ENCODE data around the gene INO80D. TPM values are rescaled to one million over a fixed set of nuclear protein-coding genes. Genes with fewer than 3 reads are reported as not detected.

INO80D gene
- total and polyA plus RNA-seq, 2 of the 13 experiments (the other 11 are each of a cell fraction or from before 2014, with no cell fraction given): 7.6 to 7.9 TPM

GRCh38 chr2:205947621-205948495 lies 138.1 kb downstream of the INO80D start (continued):
- TF ChIP-seq ZIK1 (CRISPR knock-in tag; IDR thresholded peaks at IDR 0.05; ENCODE audit: borderline replicate concordance, low read depth): no peak
- TF ChIP-seq YY1 (IDR thresholded peaks at IDR 0.05; ENCODE audit: insufficient read depth, insufficient replicate concordance, low read depth, low read length): peak; percentile 42
- TF ChIP-seq ZSCAN25 (CRISPR knock-in tag; IDR thresholded peaks at IDR 0.05): no peak; the same call in 1 of the 2 replicates
- TF ChIP-seq RFX1 (IDR thresholded peaks at IDR 0.05): no peak
- TF ChIP-seq HOXA5 (CRISPR knock-in tag; IDR thresholded peaks at IDR 0.05): peak; percentile 83
- no peak for TF ChIP-seq ZNF639 (CRISPR knock-in tag; conservative IDR thresholded peaks at IDR 0.05)
- TF ChIP-seq NR0B2 (CRISPR knock-in tag; IDR thresholded peaks at IDR 0.05): no peak
- TF ChIP-seq ZNF687 (CRISPR knock-in tag; IDR thresholded peaks at IDR 0.05): no peak; the same call in 1 of the 2 replicates
- 0 out of 2 replicates have a peak, but pooled peaks have one; percentile 51 for TF ChIP-seq ZNF335 (CRISPR knock-in tag; IDR thresholded peaks at IDR 0.05)
- TF ChIP-seq USF2 (IDR thresholded peaks at IDR 0.05; ENCODE audit: low read depth, low read length): no peak
- TF ChIP-seq USF2 (CRISPR knock-in tag; IDR thresholded peaks at IDR 0.05; ENCODE audit: borderline replicate concordance): no peak
- TF ChIP-seq MED8 (CRISPR knock-in tag; IDR thresholded peaks at IDR 0.05; ENCODE audit: insufficient replicate concordance): no peak
- peak; percentile 63 for TF ChIP-seq HOXA3 (CRISPR knock-in tag; IDR thresholded peaks at IDR 0.05)
- TF ChIP-seq SPEN (CRISPR knock-in tag; IDR thresholded peaks at IDR 0.05; ENCODE audit: low read depth): peak; percentile 74; the same call in 1 of the 2 replicates
- TF ChIP-seq ZBTB37 (CRISPR knock-in tag; IDR thresholded peaks at IDR 0.05): no peak
- TF ChIP-seq ZNF550 (CRISPR knock-in tag; IDR thresholded peaks at IDR 0.05; ENCODE audit: borderline replicate concordance): no peak
- peak; percentile 86; the same call in 1 of the 2 replicates for TF ChIP-seq MYNN (CRISPR knock-in tag; IDR thresholded peaks at IDR 0.05; ENCODE audit: low read depth)
- TF ChIP-seq MXD4 (CRISPR knock-in tag; IDR thresholded peaks at IDR 0.05): 0 out of 2 replicates have a peak, but pooled peaks have one; percentile 22
- peak; percentile 46; the same call in 1 of the 2 replicates for TF ChIP-seq FOSL2 (CRISPR knock-in tag; IDR thresholded peaks at IDR 0.05)

All from HepG2 (cell line).